Activated naive CD8-positive, alpha-beta T cell treated with anti-CD3 and anti-CD28 coated beads, Interleukin-2, amount 50 U/mL, for 16 hours (primary cell): ENCODE measurements around the gene DOCK4.

Source experiments
- DNase-seq: peaks from one replicate; pipeline ENCODE4 v3.0.0-alpha.2; 2020; ENCODE audit warnings: low read depth, low spot score

DOCK4 gene

GRCh38 chr7:111821046-111821445 lies 385.2 kb downstream of the DOCK4 start:
- DNase-seq = no peak

- DNase-seq = no peak
Measured at GRCh38 chr7:111820621-111821020, 385.6 kb downstream of the DOCK4 start.

GRCh38 chr7:111820121-111820520 lies 386.1 kb downstream of the DOCK4 start:
- DNase-seq = no peak

- DNase-seq = no peak
Measured at GRCh38 chr7:111815354-111815753, 390.8 kb downstream of the DOCK4 start.

- DNase-seq = no peak
Measured at GRCh38 chr7:111813306-111813705, 392.9 kb downstream of the DOCK4 start.

- DNase-seq = no peak
Measured at GRCh38 chr7:111806232-111806631, 400.0 kb downstream of the DOCK4 start.

- no peak for DNase-seq
Measured at GRCh38 chr7:111803015-111803758, 403.0 kb downstream of the DOCK4 start.

- no peak for DNase-seq
Measured at GRCh38 chr7:111802194-111802772, 403.9 kb downstream of the DOCK4 start.

GRCh38 chr7:111801277-111801676 lies 404.9 kb downstream of the DOCK4 start:
- DNase-seq = no peak

GRCh38 chr7:111796671-111797070 lies 409.5 kb downstream of the DOCK4 start:
- DNase-seq = no peak

GRCh38 chr7:111789870-111790269 lies 416.3 kb downstream of the DOCK4 start:
- DNase-seq = no peak

GRCh38 chr7:111789048-111789320 lies 417.2 kb downstream of the DOCK4 start:
- DNase-seq = no peak

GRCh38 chr7:111788286-111789047 lies 417.7 kb downstream of the DOCK4 start:
- DNase-seq = no peak

GRCh38 chr7:111787741-111788140 lies 418.5 kb downstream of the DOCK4 start:
- no peak for DNase-seq

GRCh38 chr7:111787099-111787498 lies 419.1 kb downstream of the DOCK4 start:
- DNase-seq = no peak

- DNase-seq = no peak
Measured at GRCh38 chr7:111785076-111785475, 421.1 kb downstream of the DOCK4 start.

GRCh38 chr7:111784296-111784695 lies 421.9 kb downstream of the DOCK4 start:
- DNase-seq = no peak

GRCh38 chr7:111783854-111784253 lies 422.3 kb downstream of the DOCK4 start:
- DNase-seq = no peak

- DNase-seq = no peak
Measured at GRCh38 chr7:111780527-111780926, 425.7 kb downstream of the DOCK4 start.

GRCh38 chr7:111775206-111775605 lies 431.0 kb downstream of the DOCK4 start:
- DNase-seq = no peak

- no peak for DNase-seq
Measured at GRCh38 chr7:111772716-111773115, 433.5 kb downstream of the DOCK4 start.

GRCh38 chr7:111771638-111772037 lies 434.6 kb downstream of the DOCK4 start:
- DNase-seq = no peak

- no peak for DNase-seq
Measured at GRCh38 chr7:111770116-111770515, 436.1 kb downstream of the DOCK4 start.
